ENCODE measurements around the gene ABCF2.

The ABCF2 gene

GRCh38 chr7:151228024-151228866 lies 1.2 kb upstream of the ABCF2 start:
- TF ChIP-seq CTCF (IDR thresholded peaks at IDR 0.05; ENCODE audit: insufficient read depth, missing control alignments): no peak
- DNase-seq (ENCODE audit: insufficient read length, low spot score) (no peak), FAIRE-seq (no peak)

- DNase-seq (ENCODE audit: insufficient read length, low spot score) (no peak), FAIRE-seq (no peak)
- no peak for TF ChIP-seq CTCF (IDR thresholded peaks at IDR 0.05; ENCODE audit: insufficient read depth, missing control alignments)
These were observed 488 bp downstream of the ABCF2 start for GRCh38 chr7:151226560-151226874.

GRCh38 chr7:151225948-151226510 lies 976 bp downstream of the ABCF2 start:
- no peak for FAIRE-seq
- TF ChIP-seq CTCF (IDR thresholded peaks at IDR 0.05; ENCODE audit: insufficient read depth, missing control alignments): no peak
- DNase-seq (ENCODE audit: insufficient read length, low spot score): no peak

GRCh38 chr7:151223728-151224127 lies 3.3 kb downstream of the ABCF2 start:
- no peak for DNase-seq (ENCODE audit: insufficient read length, low spot score)
- FAIRE-seq: no peak
- no peak for TF ChIP-seq CTCF (IDR thresholded peaks at IDR 0.05; ENCODE audit: insufficient read depth, missing control alignments)

- no peak for DNase-seq (ENCODE audit: insufficient read length, low spot score)
- no peak for TF ChIP-seq CTCF (IDR thresholded peaks at IDR 0.05; ENCODE audit: insufficient read depth, missing control alignments)
These were observed 8.8 kb downstream of the ABCF2 start for GRCh38 chr7:151218170-151218569.

GRCh38 chr7:151215396-151215795 lies 11.6 kb downstream of the ABCF2 start:
- DNase-seq (ENCODE audit: insufficient read length, low spot score) (no peak), FAIRE-seq (no peak)
- TF ChIP-seq CTCF (IDR thresholded peaks at IDR 0.05; ENCODE audit: insufficient read depth, missing control alignments): no peak

More at GRCh38 chr7:151218170-151218569, 8.8 kb downstream of the ABCF2 start:
- FAIRE-seq: no peak

GRCh38 chr7:151213826-151214225 lies 13.2 kb downstream of the ABCF2 start:
- FAIRE-seq (no peak), DNase-seq (ENCODE audit: insufficient read length, low spot score) (no peak)
- TF ChIP-seq CTCF (IDR thresholded peaks at IDR 0.05; ENCODE audit: insufficient read depth, missing control alignments): no peak
